Mesodermal cell (in vitro differentiated cells): ENCODE results near the gene C1orf52. TPM values are rescaled to one million over a fixed set of nuclear protein-coding genes. Genes with fewer than 3 reads are reported as not detected.

Experiments used
- H3K27ac ChIP-seq: 2 replicates; pipeline ENCODE4 v1.7.0; 2013; ENCODE audit warnings: mild to moderate bottlenecking, low read depth, low read length, moderate library complexity; ENCODE audit not compliant: severe bottlenecking
- H3K36me3 ChIP-seq: 2 replicates; pipeline ENCODE4 v1.7.1; 2013; ENCODE audit warnings: mild to moderate bottlenecking, low read length, moderate library complexity; ENCODE audit not compliant: control insufficient read depth, insufficient read depth
- H3K4me1 ChIP-seq: one replicate; pipeline ENCODE4 v1.7.1; 2013; ENCODE audit warnings: mild to moderate bottlenecking, low read length; ENCODE audit not compliant: insufficient read depth, control insufficient read depth, poor library complexity, severe bottlenecking
- H3K4me3 ChIP-seq: 2 replicates; pipeline ENCODE4 v1.7.0; 2013; ENCODE audit warnings: low read length, control low read depth, mild to moderate bottlenecking; ENCODE audit not compliant: insufficient read depth, poor library complexity, severe bottlenecking; ENCODE audit errors: extremely low read depth
- H3K9me3 ChIP-seq: 2 replicates; pipeline ENCODE4 v1.7.1; 2013; ENCODE audit warnings: mild to moderate bottlenecking, low read length, moderate library complexity; ENCODE audit not compliant: control insufficient read depth
- WGBS, 2 experiments: methylation state at CpG; one replicate each; pipeline ENCODE4 v1.1.5; 2013; ENCODE audit warnings: missing lambda C conversion rate in 2 of 2; ENCODE audit not compliant: insufficient coverage in 2 of 2; 5-methylcytosine and 5-hydroxymethylcytosine counted together
- polyA plus RNA-seq, 2 experiments: library from polyadenylated mRNA; stranded (reverse); fragments of 50-300 nt; gene quantifications; one replicate each; pipeline ENCODE4 v1.2.3, GENCODE V29; 2013

Gene C1orf52
- 38.3 TPM for polyA plus RNA-seq (2013, experiment 1 of 2)
- 40.3 TPM for polyA plus RNA-seq (2013, experiment 2 of 2)

DNA sequence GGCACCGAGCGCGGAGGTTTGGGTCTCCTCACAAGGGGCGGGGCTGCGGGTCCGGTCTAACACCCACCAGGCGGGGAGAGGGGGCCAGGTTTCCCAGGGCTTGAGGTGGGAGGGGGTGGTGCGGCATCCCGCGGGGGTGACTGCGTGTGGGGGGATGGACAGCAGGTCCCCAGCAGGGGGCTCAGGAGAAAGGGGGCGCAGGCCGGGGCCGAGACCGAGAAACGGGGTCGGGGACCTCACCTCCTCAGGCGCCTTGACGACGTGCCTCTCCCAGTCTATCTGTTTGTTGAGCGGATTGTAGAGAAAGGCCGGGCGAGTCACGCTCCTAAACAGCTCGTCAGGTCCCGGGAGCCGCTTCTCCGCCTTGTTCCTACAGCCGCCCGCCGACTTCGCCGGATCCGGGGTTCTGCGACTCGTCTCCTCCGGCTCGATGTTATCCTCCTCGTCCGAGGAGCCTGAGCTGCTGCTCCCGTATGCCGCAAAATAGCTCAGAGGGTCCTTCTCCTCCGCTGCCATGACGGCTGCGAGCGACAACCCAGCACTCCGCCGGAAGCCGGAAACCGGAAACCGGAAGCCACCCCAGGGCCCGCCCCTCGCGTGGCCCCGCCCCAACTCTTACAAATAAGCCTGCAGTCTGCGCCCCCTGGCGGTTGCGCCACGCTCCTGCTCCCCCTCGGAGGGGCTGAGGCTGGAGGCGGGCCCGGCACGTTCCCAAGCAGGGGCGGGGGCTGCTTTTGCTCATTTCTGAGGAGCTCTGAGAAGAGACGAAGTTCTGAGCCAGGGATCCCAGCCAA is at the start of gene C1orf52:
TSS of gene C1orf52 (minus strand) at position 545 of the 794 bp plus-strand sequence. CDS start at position 516, 29 bp downstream.
- 1% methylated on average over 32 to 37 of the region's 65 CpGs for WGBS, 2 experiments
- Histone ChIP-seq H3K36me3 (peaks cover 44% of the 10 kb centered on the region), H3K4me3 (peak within 1 kb of the TSS; percentile 90), H3K9me3 (peaks cover 7% of the 10 kb centered on the region), H3K4me1 (no peaks in the 10 kb centered on the region), H3K27ac (peak within 1 kb of the TSS; percentile 80)

DNA sequence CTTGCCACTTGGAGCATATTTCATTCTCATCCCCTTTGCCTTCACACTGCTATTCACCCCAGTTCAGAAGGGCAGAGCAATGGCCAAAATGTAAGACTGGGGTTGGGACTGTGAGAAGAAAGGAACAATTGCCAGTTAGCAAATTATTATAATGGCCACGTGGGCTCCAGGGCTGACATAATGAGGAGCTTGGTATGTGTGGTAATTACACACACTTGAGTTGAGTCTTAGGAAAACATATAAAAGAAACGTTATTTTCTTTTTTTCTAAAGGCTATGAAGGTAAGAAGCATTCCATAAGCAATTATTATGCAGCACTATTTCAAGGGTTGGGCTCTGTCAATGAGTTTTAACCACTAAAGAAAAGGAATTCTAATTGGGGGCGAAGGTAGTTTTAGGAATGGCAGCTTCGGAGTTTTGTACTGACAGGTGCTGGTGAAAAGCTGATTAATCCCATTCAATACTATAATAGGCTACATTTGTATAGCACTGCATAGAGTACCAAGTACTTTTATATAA is 49.4 kb upstream of the C1orf52 start:
- Histone ChIP-seq H3K4me3 (no peak overlapping the region), H3K36me3 (peaks cover 11% of the 10 kb centered on the region), H3K4me1 (peaks cover 25% of the 10 kb centered on the region), H3K9me3 (peaks cover 4% of the 10 kb centered on the region), H3K27ac (no peak overlapping the region)
- WGBS, 2 experiments = 50 to 64% methylated on average over 1 of the region's 4 CpGs

DNA sequence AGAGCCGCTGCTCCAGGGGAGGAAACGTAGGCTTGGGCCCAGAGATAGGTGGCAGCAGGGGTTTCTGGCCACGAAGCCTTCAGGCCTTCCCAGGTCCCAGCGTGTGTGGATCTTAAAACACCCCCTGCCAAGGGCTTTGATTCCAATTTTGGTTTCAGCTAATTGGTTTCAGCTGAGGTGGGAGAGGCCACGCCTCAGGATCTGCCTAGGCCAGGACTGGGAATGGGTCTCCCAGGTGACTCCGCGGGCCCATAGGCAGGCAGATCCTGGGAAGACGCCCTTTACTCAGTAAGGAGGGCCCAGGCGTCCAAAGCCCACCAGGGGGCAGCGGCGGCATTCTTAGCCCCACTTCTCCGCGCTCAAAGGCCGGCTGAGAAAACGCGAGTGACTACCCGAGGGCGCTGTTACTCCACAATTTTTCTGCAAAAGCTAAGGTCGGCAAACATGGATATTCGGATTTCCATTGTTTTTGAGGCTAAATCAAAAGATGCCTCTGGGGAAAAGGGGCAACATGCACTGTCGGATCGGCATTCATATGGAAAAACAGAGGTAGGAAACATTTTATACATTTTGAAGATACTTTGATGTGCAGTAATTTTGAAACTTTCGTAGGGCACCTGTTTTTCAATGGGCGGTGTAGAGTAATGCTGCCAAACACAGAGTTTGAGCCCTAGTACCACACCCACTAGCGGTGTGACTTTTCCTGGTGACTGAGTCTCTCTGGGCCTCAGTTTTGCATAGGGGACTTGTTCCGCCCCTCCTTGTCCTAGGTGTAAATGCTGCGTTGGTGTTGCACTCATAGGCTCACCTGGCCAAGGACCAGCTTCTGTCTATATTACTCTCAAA is 48.7 kb upstream of the C1orf52 start:
- WGBS, 2 experiments = 24 to 26% methylated on average over 24 to 27 of the region's 27 CpGs

DNA sequence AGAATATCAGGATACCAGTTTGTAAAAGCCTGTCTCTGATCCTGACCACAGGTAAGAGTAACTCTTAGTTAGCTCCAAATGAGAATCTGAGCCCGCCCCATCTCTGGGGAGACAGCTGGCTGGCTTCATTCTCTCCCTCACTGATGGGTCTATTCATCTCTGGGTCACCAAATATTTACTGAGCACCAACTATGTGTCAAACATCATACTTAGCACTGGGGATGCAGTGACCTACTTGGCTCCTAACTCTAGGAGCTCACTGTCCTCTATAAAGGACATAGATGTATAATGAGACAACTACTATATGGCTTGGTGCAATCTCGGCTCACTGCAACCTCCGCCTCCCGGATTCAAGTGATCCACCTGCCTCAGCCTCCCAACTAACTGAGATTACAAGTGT is 46.8 kb upstream of the C1orf52 start:
- no peaks in the 10 kb centered on the region for H3K36me3 ChIP-seq
- peaks cover 14% of the 10 kb centered on the region for H3K4me1 ChIP-seq
- WGBS, 2 experiments = 87 to 97% methylated on average over 4 of the region's 4 CpGs
- no peaks in the 10 kb centered on the region for H3K9me3 ChIP-seq
- no peak overlapping the region for H3K27ac ChIP-seq
- no peak overlapping the region for H3K4me3 ChIP-seq

More for the DNA sequence above, 48.7 kb upstream of the C1orf52 start:
- Histone ChIP-seq H3K4me3 (no peak overlapping the region), H3K4me1 (peaks cover 20% of the 10 kb centered on the region), H3K36me3 (peaks cover 5% of the 10 kb centered on the region), H3K9me3 (peaks cover 2% of the 10 kb centered on the region), H3K27ac (no peak overlapping the region)

DNA sequence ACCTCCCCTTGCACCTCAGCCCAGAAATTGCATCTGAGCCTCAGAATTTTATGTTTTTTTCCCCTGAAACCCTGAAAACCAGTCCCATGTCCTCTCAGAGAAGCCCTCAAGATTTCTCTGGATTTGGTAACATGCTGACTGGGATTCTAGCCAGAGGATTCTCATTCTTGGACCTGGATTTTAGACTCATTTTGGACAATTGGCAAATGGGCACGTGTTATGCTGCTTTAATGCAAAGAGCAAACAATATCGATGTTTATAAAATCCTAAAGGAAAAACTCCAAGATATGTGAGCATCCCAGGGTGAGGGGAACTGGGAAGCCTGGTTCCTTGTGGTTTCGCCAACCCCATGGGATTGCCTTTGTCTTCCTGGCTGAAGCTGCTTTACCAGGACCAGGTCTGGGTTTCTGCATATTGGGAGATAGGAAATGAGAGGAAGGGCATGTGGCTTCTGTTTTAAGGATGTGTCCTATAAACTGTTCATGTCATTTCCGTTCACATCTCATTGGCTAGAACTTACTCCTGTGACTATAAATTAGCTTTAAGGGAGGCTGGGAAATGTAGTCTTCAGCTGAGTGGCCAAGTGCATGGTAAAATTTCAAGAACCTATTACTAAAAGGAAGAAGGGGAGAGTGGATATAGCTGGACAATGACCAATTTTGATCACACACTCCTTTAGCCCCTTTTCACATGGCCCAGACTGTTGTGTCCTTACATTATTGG is 44.1 kb upstream of the C1orf52 start:
- WGBS, 2 experiments = 100% methylated on average over 3 of the region's 4 CpGs
- Histone ChIP-seq H3K27ac (no peak overlapping the region), H3K9me3 (no peaks in the 10 kb centered on the region), H3K4me3 (no peak overlapping the region), H3K4me1 (peaks cover 4% of the 10 kb centered on the region), H3K36me3 (no peaks in the 10 kb centered on the region)

DNA sequence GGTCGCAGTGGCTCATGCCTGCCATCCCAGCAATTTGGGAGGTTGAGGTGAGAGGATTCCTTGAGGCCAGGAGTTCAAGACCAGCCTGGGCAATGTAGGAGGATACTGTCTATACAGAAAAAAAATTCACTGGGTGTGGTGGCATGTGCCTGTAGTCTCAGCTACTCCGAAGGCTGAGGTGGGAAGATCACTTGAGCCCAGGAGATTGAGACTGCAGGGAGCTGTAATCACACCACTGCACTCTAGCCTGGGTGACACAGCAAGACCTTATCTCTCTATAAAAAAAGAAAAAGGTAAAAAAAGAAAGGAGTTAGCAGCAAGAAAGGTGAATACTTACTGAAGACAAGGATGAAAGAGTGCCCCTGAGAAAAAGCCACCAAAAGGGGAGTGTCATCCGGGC is 40.7 kb upstream of the C1orf52 start:
- WGBS, 2 experiments = 91 to 94% methylated on average over 1 to 3 of the region's 3 CpGs
- Histone ChIP-seq H3K9me3 (no peaks in the 10 kb centered on the region), H3K27ac (no peak overlapping the region), H3K4me3 (no peak overlapping the region), H3K36me3 (no peaks in the 10 kb centered on the region), H3K4me1 (peaks cover 21% of the 10 kb centered on the region)

DNA sequence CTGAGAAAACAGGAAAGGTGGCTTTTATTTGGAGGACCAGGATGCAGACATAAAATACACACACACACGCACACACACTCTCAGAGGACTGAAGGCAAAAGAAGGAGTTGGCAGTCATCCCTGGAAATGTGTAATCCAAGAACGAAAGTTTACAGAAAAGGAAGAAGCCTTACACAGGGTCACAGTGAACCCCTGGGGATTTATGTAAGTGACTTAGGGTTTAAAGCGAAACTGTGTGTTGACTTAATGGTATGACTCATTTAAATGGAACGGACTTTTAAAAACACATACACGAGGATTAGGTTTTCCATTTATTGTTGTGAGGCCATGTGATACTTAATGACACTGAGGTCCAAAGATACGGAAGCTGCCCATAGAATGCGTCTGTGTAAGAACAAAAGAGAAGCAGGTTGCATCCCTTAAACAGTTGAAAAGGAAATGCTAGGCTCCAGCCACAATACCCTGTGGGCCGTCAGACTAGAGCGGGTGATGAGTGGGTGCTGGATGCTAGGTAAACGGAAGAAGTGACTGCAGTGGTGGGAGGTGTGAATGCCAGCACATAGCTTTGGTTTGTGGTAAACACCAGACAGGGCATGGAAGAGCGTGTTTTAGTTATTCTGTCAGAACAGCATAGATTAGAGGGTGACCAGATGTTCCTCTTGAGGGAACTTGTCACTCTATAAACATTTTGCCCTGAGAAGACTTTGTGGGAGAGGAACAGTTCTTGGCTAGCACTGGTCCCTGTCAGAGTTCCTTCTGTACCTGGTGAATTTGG is 38.6 kb upstream of the C1orf52 start:
- no peaks in the 10 kb centered on the region for H3K36me3 ChIP-seq
- peaks cover 21% of the 10 kb centered on the region for H3K4me1 ChIP-seq
- H3K4me3 ChIP-seq = no peak overlapping the region
- no peaks in the 10 kb centered on the region for H3K9me3 ChIP-seq
- 69 to 72% methylated on average over 8 to 10 of the region's 11 CpGs for WGBS, 2 experiments
- peak overlapping the region; percentile 66 for H3K27ac ChIP-seq

DNA sequence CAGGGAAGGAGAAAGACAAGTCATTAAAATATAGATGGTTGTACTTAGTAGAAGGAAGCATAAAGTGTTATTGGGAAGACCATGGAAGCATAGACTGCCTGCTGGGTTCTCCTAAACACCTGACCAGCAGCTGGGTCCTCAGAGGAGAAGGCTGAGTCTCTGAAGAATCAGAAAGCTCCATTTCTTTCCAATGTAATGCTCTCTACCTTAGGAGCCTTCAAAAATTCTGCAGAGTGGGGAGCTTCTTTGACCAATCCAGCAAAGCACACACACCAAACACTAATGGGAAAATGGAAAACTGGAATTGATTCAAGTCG is 38.0 kb upstream of the C1orf52 start:
- H3K36me3 ChIP-seq = no peaks in the 10 kb centered on the region
- peaks cover 21% of the 10 kb centered on the region for H3K4me1 ChIP-seq
- no CpG with 5 or more reads among the region's 1 CpG for WGBS, 2 experiments
- H3K4me3 ChIP-seq = no peak overlapping the region
- H3K9me3 ChIP-seq = no peaks in the 10 kb centered on the region
- H3K27ac ChIP-seq = peak overlapping the region; percentile 66

DNA sequence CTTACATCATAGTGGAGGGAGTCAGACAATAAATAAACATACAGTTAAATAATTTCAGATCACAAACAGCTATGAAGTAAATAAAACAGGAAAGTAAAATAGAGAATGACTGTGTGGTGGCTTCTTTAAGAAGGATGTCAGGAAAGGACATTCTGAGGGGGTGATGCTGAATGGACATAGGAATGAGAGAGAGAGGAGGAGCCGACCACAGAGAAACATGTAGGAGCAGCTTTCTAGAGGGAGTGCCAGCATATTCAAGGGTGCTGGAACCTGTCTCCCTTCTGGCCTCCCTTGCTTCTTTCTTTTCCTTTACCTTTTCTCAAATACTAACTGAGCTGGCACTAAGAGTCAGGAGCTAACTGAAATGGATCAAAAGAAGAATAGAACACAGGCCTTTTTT is 37.5 kb upstream of the C1orf52 start:
- Histone ChIP-seq H3K4me3 (no peak overlapping the region), H3K4me1 (peaks cover 21% of the 10 kb centered on the region), H3K27ac (no peak overlapping the region), H3K9me3 (no peaks in the 10 kb centered on the region), H3K36me3 (no peaks in the 10 kb centered on the region)
- 100% methylated on average over 1 of the region's 1 CpG; no CpG with 5 or more reads in 1 of the 2 experiments for WGBS, 2 experiments

DNA sequence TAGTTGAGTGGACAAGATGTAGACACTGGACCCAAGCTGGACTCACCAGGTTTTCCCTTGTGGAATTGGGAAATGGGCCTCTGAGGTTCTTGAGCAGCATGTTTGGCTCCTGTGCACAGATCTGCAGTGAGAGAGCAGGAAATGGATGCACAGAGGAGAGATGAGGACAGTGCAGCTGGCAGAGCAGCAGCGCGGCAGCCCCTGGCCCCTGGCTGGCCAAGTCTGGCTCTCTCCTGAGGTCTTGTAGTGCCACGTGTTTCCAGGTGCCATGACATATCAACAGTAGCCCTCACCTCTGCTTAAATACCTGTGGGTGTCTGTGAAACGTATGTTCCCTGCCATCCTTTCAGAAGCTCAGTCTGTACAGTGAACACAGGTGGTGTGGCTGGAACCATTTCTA is 36.2 kb upstream of the C1orf52 start:
- Histone ChIP-seq H3K4me1 (peaks cover 24% of the 10 kb centered on the region), H3K9me3 (no peaks in the 10 kb centered on the region), H3K36me3 (no peaks in the 10 kb centered on the region), H3K27ac (no peak overlapping the region), H3K4me3 (no peak overlapping the region)
- 80 to 89% methylated on average over 4 of the region's 4 CpGs for WGBS, 2 experiments
